ENCODE measurements around the gene COL20A1. TPM values are rescaled to one million over a fixed set of nuclear protein-coding genes. Genes with fewer than 3 reads are reported as not detected.

COL20A1 gene
- total RNA-seq, 1 donor from 2014 or later = not detected

DNA sequence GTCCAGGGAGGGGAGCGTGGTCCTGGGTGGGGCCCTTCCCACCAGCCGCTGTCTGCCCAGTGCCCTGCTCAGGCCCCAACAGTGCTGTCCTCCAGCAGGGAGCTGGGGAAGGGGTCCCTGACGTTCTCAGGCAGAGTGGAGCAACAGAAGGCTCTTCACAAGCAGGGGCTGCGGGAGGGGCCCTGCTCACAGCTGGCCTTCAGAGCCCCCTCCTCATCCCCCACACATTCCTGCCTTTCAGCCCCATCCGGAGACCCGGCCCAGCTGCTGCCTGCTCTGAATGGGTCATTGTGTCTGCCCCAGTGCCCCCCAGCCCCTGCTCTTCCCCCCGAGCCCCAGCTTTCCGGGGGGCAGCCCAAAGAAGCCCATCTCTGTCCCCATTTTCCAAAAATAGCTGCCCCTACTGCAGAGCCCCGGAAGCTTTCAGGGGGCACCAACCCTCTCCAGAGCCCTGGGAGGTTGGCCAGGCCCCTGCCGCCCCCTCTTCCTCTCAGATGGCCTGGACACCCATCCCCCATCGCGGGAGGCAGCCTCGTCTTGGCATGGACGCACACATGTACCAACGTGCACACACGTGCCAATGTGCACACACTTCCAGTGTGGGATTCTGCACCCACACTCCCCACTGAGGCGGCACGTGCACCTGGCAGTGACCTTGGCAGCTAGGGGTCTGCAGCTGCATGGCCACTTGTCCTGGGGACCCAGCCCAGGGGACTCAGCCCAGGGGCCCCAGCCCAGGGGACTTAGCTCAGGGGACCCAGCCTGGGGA lies 3.7 kb downstream of the COL20A1 start:
- intact Hi-C loops (cut with DNase I) = no loop called here
- Histone ChIP-seq H3K27ac (no peak overlapping the region), H3K36me3 (no peaks in the 10 kb centered on the region), H3K27me3 (peaks cover 54% of the 10 kb centered on the region), H3K9me3 (no peaks in the 10 kb centered on the region), H3K4me1 (no peaks in the 10 kb centered on the region), H3K4me3 (no peak overlapping the region)
- DNase-seq = no peak
- no peak for TF ChIP-seq CTCF (IDR thresholded peaks at IDR 0.05)
- no peak for ATAC-seq

DNA sequence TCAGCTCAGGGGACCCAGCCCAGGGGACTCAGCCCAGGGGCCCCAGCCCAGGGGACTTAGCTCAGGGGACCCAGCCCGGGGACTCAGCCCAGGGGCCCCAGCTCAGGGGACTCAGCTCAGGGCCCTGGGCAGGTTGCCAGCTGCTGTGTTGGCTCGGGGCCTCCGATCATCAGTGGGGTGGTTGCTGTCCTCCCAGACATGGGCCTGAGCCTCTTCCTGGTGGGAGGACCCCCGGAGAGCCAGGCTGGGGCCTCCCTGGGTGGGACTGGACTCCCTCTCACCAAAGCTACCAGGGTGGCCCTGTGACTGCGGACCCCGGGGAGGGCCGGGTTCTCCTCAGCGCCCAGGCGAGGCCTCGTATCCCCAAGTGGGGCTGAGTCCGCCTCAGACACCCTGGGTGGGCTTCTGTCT lies 4.4 kb downstream of the COL20A1 start:
- no peak for DNase-seq
- ATAC-seq = no peak
- H3K27me3 ChIP-seq = peaks cover 53% of the 10 kb centered on the region
- no peak overlapping the region for H3K27ac ChIP-seq
- no peaks in the 10 kb centered on the region for H3K9me3 ChIP-seq
- H3K36me3 ChIP-seq = no peaks in the 10 kb centered on the region
- no peak overlapping the region for H3K4me3 ChIP-seq
- intact Hi-C loops (cut with DNase I) = no loop called here
- H3K4me1 ChIP-seq = no peaks in the 10 kb centered on the region
- no peak for TF ChIP-seq CTCF (IDR thresholded peaks at IDR 0.05)

GRCh38 chr20:63297796-63298572 lies 5.0 kb downstream of the COL20A1 start:
- no peak for TF ChIP-seq CTCF (IDR thresholded peaks at IDR 0.05)
- ATAC-seq (no peak), DNase-seq (no peak)
- Histone ChIP-seq H3K4me3 (no peak overlapping the region), H3K27me3 (peaks cover 52% of the 10 kb centered on the region), H3K36me3 (no peaks in the 10 kb centered on the region), H3K4me1 (no peaks in the 10 kb centered on the region), H3K9me3 (no peaks in the 10 kb centered on the region), H3K27ac (no peak overlapping the region)
- intact Hi-C loops (cut with DNase I) = no loop called here

- TF ChIP-seq CTCF (IDR thresholded peaks at IDR 0.05) = no peak
- intact Hi-C loops (cut with DNase I) = no loop called here
- Histone ChIP-seq H3K9me3 (no peaks in the 10 kb centered on the region), H3K36me3 (no peaks in the 10 kb centered on the region), H3K27ac (no peak overlapping the region), H3K4me3 (no peak overlapping the region), H3K27me3 (peaks cover 52% of the 10 kb centered on the region), H3K4me1 (no peaks in the 10 kb centered on the region)
- ATAC-seq = no peak
- no peak for DNase-seq
Measured at GRCh38 chr20:63298731-63299312, 5.8 kb downstream of the COL20A1 start.

GRCh38 chr20:63301671-63302070 lies 8.7 kb downstream of the COL20A1 start:
- TF ChIP-seq CTCF (IDR thresholded peaks at IDR 0.05) = no peak
- no peak for ATAC-seq
- no peak overlapping the region for H3K27ac ChIP-seq
- DNase-seq = no peak
- H3K4me1 ChIP-seq = no peaks in the 10 kb centered on the region
- H3K36me3 ChIP-seq = no peaks in the 10 kb centered on the region
- H3K9me3 ChIP-seq = no peaks in the 10 kb centered on the region
- H3K27me3 ChIP-seq = peaks cover 44% of the 10 kb centered on the region
- intact Hi-C loops (cut with DNase I) = no loop called here
- H3K4me3 ChIP-seq = no peak overlapping the region
